ENCODE results near the gene SUMO4. TPM values are rescaled to one million over a fixed set of nuclear protein-coding genes. Genes with fewer than 3 reads are reported as not detected.

SUMO4 gene
- 2.2 and 2.4 TPM in 2 replicates for total RNA-seq (2014; rRNA removed; shearing (Covaris generic); ENCODE audit: low replicate concordance)

DNA sequence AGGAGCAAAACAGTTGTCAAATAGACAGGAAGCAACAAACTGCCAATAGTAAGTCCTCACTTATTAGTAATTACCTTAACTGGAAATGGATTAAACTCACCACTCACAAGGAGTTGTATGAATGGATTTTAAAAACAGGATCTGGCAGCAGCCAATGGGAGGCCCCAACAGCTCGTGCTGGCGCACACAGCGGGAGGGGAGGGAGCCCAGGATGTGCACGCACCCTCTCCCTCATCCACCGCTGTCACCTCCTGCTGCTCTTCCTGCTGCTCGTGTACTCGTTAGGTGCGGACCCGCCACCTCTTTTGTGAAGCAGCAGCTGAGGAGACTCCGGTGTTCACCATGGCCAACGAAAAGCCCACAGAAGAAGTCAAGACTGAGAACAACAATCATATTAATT is at the start of gene SUMO4:
SUMO4 (plus strand) TSS at position 213 of the 400 bp plus-strand sequence; CDS start at position 343, 130 bp downstream.
- DNase-seq = no peak
- no peak within 1 kb of the TSS for H3K4me2 ChIP-seq (ENCODE audit: low read depth, low read length, poor library complexity, severe bottlenecking)
- peaks cover 31% of the 10 kb centered on the region for H3K36me3 ChIP-seq (ENCODE audit: insufficient read depth, low read length)
- no peaks in the 10 kb centered on the region for H3K9me2 ChIP-seq (replicated peaks; ENCODE audit: insufficient read depth, low read length)
- no peaks in the 10 kb centered on the region for H3K4me1 ChIP-seq (ENCODE audit: low read length)
- H3K9me3 ChIP-seq (ENCODE audit: low read length) = no peaks in the 10 kb centered on the region
- H3K27ac ChIP-seq (ENCODE audit: low read length) = no peak within 1 kb of the TSS
- H3K27me3 ChIP-seq (ENCODE audit: low read length) = no peaks in the 10 kb centered on the region
- H3K4me3 ChIP-seq (ENCODE audit: low read length) = no peak within 1 kb of the TSS
- no peaks in the 10 kb centered on the region for H4K20me1 ChIP-seq (ENCODE audit: insufficient read depth, low read depth, low read length)
- no peak within 1 kb of the TSS for H2AFZ ChIP-seq (ENCODE audit: low read length)
- no peak within 1 kb of the TSS for H3K9ac ChIP-seq (ENCODE audit: low read length)
- H3K79me2 ChIP-seq (ENCODE audit: low read length) = peaks cover 5% of the 10 kb centered on the region

GRCh38 chr6:149354009-149354408 is 46.1 kb upstream of the SUMO4 start:
- Histone ChIP-seq H4K20me1 (ENCODE audit: insufficient read depth, low read depth, low read length) (peaks cover 32% of the 10 kb centered on the region), H3K9me2 (replicated peaks; ENCODE audit: insufficient read depth, low read length) (no peaks in the 10 kb centered on the region), H3K9ac (ENCODE audit: low read length) (no peak overlapping the region), H3K27ac (ENCODE audit: low read length) (no peak overlapping the region), H3K4me2 (ENCODE audit: low read depth, low read length, poor library complexity, severe bottlenecking) (no peak overlapping the region), H3K36me3 (ENCODE audit: insufficient read depth, low read length) (no peaks in the 10 kb centered on the region), H3K4me3 (ENCODE audit: low read length) (no peak overlapping the region), H3K27me3 (ENCODE audit: low read length) (no peaks in the 10 kb centered on the region), H2AFZ (ENCODE audit: low read length) (no peak overlapping the region), H3K9me3 (ENCODE audit: low read length) (no peaks in the 10 kb centered on the region), H3K4me1 (ENCODE audit: low read length) (no peaks in the 10 kb centered on the region), H3K79me2 (ENCODE audit: low read length) (peaks cover 70% of the 10 kb centered on the region)
- no peak for DNase-seq

DNA sequence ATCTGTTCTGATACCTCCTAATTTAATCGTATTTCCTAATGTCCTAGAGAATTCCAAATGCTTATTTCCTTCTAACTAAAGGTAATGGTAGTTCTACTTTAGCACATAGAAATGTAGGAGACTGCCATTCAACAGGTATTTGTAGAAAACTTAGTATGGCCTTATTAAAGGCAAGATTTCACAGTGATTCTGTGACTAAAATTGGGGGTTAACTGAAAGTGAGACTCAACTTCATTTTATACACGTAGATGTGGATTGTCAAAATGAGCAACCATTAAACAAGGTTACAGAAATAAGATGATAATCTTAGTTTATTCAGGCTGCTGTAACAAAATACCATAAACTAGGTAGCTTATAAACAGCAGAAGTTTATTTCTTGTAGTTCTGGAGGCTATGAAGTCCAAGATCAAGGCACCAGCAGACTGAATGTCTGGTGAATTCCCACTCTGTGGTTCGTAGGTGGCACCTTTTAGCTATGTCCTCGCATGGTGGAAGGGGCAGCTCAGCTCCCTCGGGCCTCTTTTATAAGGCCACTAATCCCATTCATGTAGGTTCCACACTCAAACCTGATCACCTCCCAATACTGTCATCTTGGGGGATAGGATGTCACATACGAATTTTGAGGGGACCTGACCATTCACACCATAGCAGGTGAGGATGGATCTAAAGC is 43.8 kb upstream of the SUMO4 start:
- H3K9me3 ChIP-seq (ENCODE audit: low read length) = no peaks in the 10 kb centered on the region
- no peak overlapping the region for H3K9ac ChIP-seq (ENCODE audit: low read length)
- no peaks in the 10 kb centered on the region for H3K4me1 ChIP-seq (ENCODE audit: low read length)
- no peaks in the 10 kb centered on the region for H3K36me3 ChIP-seq (ENCODE audit: insufficient read depth, low read length)
- no peak overlapping the region for H3K4me2 ChIP-seq (ENCODE audit: low read depth, low read length, poor library complexity, severe bottlenecking)
- DNase-seq = no peak
- no peaks in the 10 kb centered on the region for H3K27me3 ChIP-seq (ENCODE audit: low read length)
- H3K4me3 ChIP-seq (ENCODE audit: low read length) = no peak overlapping the region
- H4K20me1 ChIP-seq (ENCODE audit: insufficient read depth, low read depth, low read length) = peaks cover 23% of the 10 kb centered on the region
- H3K9me2 ChIP-seq (replicated peaks; ENCODE audit: insufficient read depth, low read length) = no peaks in the 10 kb centered on the region
- H2AFZ ChIP-seq (ENCODE audit: low read length) = no peak overlapping the region
- H3K79me2 ChIP-seq (ENCODE audit: low read length) = peaks cover 74% of the 10 kb centered on the region
- no peak overlapping the region for H3K27ac ChIP-seq (ENCODE audit: low read length)

- Histone ChIP-seq H3K27me3 (ENCODE audit: low read length) (no peaks in the 10 kb centered on the region), H3K9me2 (replicated peaks; ENCODE audit: insufficient read depth, low read length) (no peaks in the 10 kb centered on the region), H3K36me3 (ENCODE audit: insufficient read depth, low read length) (no peaks in the 10 kb centered on the region), H3K9me3 (ENCODE audit: low read length) (no peaks in the 10 kb centered on the region), H3K79me2 (ENCODE audit: low read length) (peaks cover 73% of the 10 kb centered on the region), H4K20me1 (ENCODE audit: insufficient read depth, low read depth, low read length) (peaks cover 12% of the 10 kb centered on the region), H3K4me2 (ENCODE audit: low read depth, low read length, poor library complexity, severe bottlenecking) (no peak overlapping the region), H3K27ac (ENCODE audit: low read length) (no peak overlapping the region), H3K4me3 (ENCODE audit: low read length) (no peak overlapping the region), H3K4me1 (ENCODE audit: low read length) (no peaks in the 10 kb centered on the region), H2AFZ (ENCODE audit: low read length) (no peak overlapping the region), H3K9ac (ENCODE audit: low read length) (no peak overlapping the region)
- DNase-seq = no peak
Measured at GRCh38 chr6:149357726-149358538, 42.1 kb upstream of the SUMO4 start.

DNA sequence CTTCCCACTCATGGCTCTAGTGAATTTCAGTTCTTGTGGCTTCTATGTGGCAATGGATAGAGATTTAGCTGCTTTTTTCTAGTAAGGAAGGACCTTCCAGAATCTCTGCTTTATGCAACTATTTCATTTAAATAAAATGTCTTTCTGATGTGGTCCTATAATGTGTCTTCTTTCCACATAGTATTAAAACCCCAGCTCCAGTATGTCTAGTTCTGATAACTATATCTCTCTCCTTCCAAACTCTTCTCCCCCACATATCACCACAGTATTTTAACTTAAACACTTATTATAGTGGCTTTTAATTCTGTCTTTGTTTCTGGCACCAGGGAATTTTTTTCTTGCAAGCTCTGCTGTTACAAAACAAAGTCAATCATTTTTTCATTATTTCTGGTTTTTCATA is 40.6 kb upstream of the SUMO4 start:
- no peak for DNase-seq
- Histone ChIP-seq H3K9me2 (replicated peaks; ENCODE audit: insufficient read depth, low read length) (no peaks in the 10 kb centered on the region), H3K27me3 (ENCODE audit: low read length) (no peaks in the 10 kb centered on the region), H3K4me1 (ENCODE audit: low read length) (no peaks in the 10 kb centered on the region), H4K20me1 (ENCODE audit: insufficient read depth, low read depth, low read length) (peaks cover 15% of the 10 kb centered on the region), H3K79me2 (ENCODE audit: low read length) (peaks cover 75% of the 10 kb centered on the region), H3K4me3 (ENCODE audit: low read length) (no peak overlapping the region), H2AFZ (ENCODE audit: low read length) (no peak overlapping the region), H3K36me3 (ENCODE audit: insufficient read depth, low read length) (no peaks in the 10 kb centered on the region), H3K9me3 (ENCODE audit: low read length) (no peaks in the 10 kb centered on the region), H3K9ac (ENCODE audit: low read length) (no peak overlapping the region), H3K4me2 (ENCODE audit: low read depth, low read length, poor library complexity, severe bottlenecking) (no peak overlapping the region), H3K27ac (ENCODE audit: low read length) (no peak overlapping the region)

- Histone ChIP-seq H3K36me3 (ENCODE audit: insufficient read depth, low read length) (no peaks in the 10 kb centered on the region), H2AFZ (ENCODE audit: low read length) (no peak overlapping the region), H3K4me2 (ENCODE audit: low read depth, low read length, poor library complexity, severe bottlenecking) (no peak overlapping the region), H3K27me3 (ENCODE audit: low read length) (no peaks in the 10 kb centered on the region), H3K4me1 (ENCODE audit: low read length) (no peaks in the 10 kb centered on the region), H3K27ac (ENCODE audit: low read length) (no peak overlapping the region), H3K9me3 (ENCODE audit: low read length) (no peaks in the 10 kb centered on the region), H3K4me3 (ENCODE audit: low read length) (no peak overlapping the region), H3K9me2 (replicated peaks; ENCODE audit: insufficient read depth, low read length) (no peaks in the 10 kb centered on the region), H3K79me2 (ENCODE audit: low read length) (peaks cover 77% of the 10 kb centered on the region), H3K9ac (ENCODE audit: low read length) (no peak overlapping the region), H4K20me1 (ENCODE audit: insufficient read depth, low read depth, low read length) (peaks cover 12% of the 10 kb centered on the region)
- DNase-seq = no peak
Measured at GRCh38 chr6:149360536-149360935, 39.5 kb upstream of the SUMO4 start.

DNA sequence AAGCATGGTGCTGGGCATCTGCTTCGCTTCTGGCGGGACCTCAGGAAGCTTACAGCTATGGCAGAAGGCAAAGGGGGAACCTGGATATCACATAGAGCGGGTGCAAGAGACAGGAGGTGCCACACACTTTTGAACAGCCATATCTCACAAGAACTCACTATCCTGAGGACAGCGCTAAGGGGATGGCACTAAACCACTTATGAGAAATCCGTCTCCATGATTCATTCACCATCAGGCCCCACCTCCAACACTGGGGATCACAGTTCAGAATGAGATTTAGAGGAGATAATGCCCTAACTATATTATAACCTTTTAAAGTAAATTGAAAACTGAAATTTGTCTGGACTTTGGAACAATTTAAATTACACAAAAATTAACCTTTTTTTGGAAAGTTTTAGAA is 37.8 kb upstream of the SUMO4 start:
- Histone ChIP-seq H4K20me1 (ENCODE audit: insufficient read depth, low read depth, low read length) (peaks cover 3% of the 10 kb centered on the region), H3K79me2 (ENCODE audit: low read length) (peaks cover 83% of the 10 kb centered on the region), H3K9ac (ENCODE audit: low read length) (no peak overlapping the region), H3K9me2 (replicated peaks; ENCODE audit: insufficient read depth, low read length) (no peaks in the 10 kb centered on the region), H3K27ac (ENCODE audit: low read length) (no peak overlapping the region), H3K4me3 (ENCODE audit: low read length) (no peak overlapping the region), H3K36me3 (ENCODE audit: insufficient read depth, low read length) (no peaks in the 10 kb centered on the region), H3K27me3 (ENCODE audit: low read length) (no peaks in the 10 kb centered on the region), H3K4me1 (ENCODE audit: low read length) (no peaks in the 10 kb centered on the region), H3K4me2 (ENCODE audit: low read depth, low read length, poor library complexity, severe bottlenecking) (no peak overlapping the region), H2AFZ (ENCODE audit: low read length) (no peak overlapping the region), H3K9me3 (ENCODE audit: low read length) (no peaks in the 10 kb centered on the region)
- DNase-seq = no peak

- peaks cover 3% of the 10 kb centered on the region for H4K20me1 ChIP-seq (ENCODE audit: insufficient read depth, low read depth, low read length)
- peaks cover 87% of the 10 kb centered on the region for H3K79me2 ChIP-seq (ENCODE audit: low read length)
- H3K9ac ChIP-seq (ENCODE audit: low read length) = no peak overlapping the region
- H3K27me3 ChIP-seq (ENCODE audit: low read length) = no peaks in the 10 kb centered on the region
- no peak overlapping the region for H2AFZ ChIP-seq (ENCODE audit: low read length)
- H3K9me3 ChIP-seq (ENCODE audit: low read length) = no peaks in the 10 kb centered on the region
- no peak for DNase-seq
- H3K4me1 ChIP-seq (ENCODE audit: low read length) = no peaks in the 10 kb centered on the region
- H3K27ac ChIP-seq (ENCODE audit: low read length) = no peak overlapping the region
- no peak overlapping the region for H3K4me2 ChIP-seq (ENCODE audit: low read depth, low read length, poor library complexity, severe bottlenecking)
- H3K36me3 ChIP-seq (ENCODE audit: insufficient read depth, low read length) = no peaks in the 10 kb centered on the region
- no peaks in the 10 kb centered on the region for H3K9me2 ChIP-seq (replicated peaks; ENCODE audit: insufficient read depth, low read length)
- no peak overlapping the region for H3K4me3 ChIP-seq (ENCODE audit: low read length)
Measured at GRCh38 chr6:149363154-149363553, 36.9 kb upstream of the SUMO4 start.
